GM23338 (cell line): ENCODE results near the gene GOSR2. TPM values are rescaled to one million over a fixed set of nuclear protein-coding genes. Genes with fewer than 3 reads are reported as not detected.

ENCODE experiments used
- ATAC-seq: fragments of 200-7000 bp; cut with Tn5 transposase; 3 replicates; pipeline ENCODE4 v1.9.1; 2020
- DNase-seq: peaks from one replicate; pipeline ENCODE4 v3.0.0-alpha.2; 2015; ENCODE audit warnings: low spot score
- H2AFZ ChIP-seq: fragments of 200-600 bp; sonication (generic); 2 replicates; pipeline ENCODE4 v1.8.0; 2016; ENCODE audit warnings: antibody characterized with exemption, mild to moderate bottlenecking, moderate library complexity
- H3F3A ChIP-seq: fragments of 200-600 bp; sonication (generic); replicated peaks from 2 replicates; pipeline ENCODE4 v1.8.0; 2017; ENCODE audit warnings: antibody characterized with exemption, mixed run types, low read depth
- H3K27ac ChIP-seq: fragments of 200-600 bp; sonication (generic); 2 replicates; pipeline ENCODE4 v1.6.1; 2016; ENCODE audit warnings: low read depth
- H3K27me3 ChIP-seq: fragments of 200-600 bp; sonication (generic); 2 replicates; pipeline ENCODE4 v1.8.0; 2016; ENCODE audit warnings: mild to moderate bottlenecking, mixed run types, moderate library complexity; ENCODE audit not compliant: insufficient read depth
- H3K36me3 ChIP-seq: fragments of 200-600 bp; sonication (generic); 2 replicates; pipeline ENCODE4 v1.8.0; 2016; ENCODE audit warnings: mild to moderate bottlenecking; ENCODE audit not compliant: insufficient read depth
- H3K4me1 ChIP-seq: fragments of 200-600 bp; sonication (generic); 2 replicates; pipeline ENCODE4 v1.8.0; 2016; ENCODE audit warnings: mild to moderate bottlenecking, moderate library complexity; ENCODE audit not compliant: insufficient read depth
- H3K4me2 ChIP-seq: fragments of 200-600 bp; sonication (generic); 2 replicates; pipeline ENCODE4 v1.7.1; 2017; ENCODE audit warnings: mixed run types
- H3K4me3 ChIP-seq: fragments of 200-600 bp; sonication (generic); 2 replicates; pipeline ENCODE4 v1.6.1; 2016; ENCODE audit warnings: mixed run types
- H3K79me2 ChIP-seq: fragments of 200-600 bp; sonication (generic); replicated peaks from 2 replicates; pipeline ENCODE4 v1.8.0; 2017; ENCODE audit warnings: mild to moderate bottlenecking; ENCODE audit not compliant: insufficient read depth
- H3K9me2 ChIP-seq: fragments of 200-600 bp; sonication (generic); 2 replicates; pipeline ENCODE4 v1.8.0; 2017; ENCODE audit not compliant: insufficient read depth
- H4K20me1 ChIP-seq: fragments of 200-600 bp; sonication (generic); replicated peaks from 2 replicates; pipeline ENCODE4 v1.8.0; 2017; ENCODE audit warnings: mild to moderate bottlenecking; ENCODE audit not compliant: insufficient read depth
- H3K27ac Mint-ChIP-seq: 2 replicates; pipeline ENCODE4 v1.8.0; 2020; ENCODE audit warnings: inconsistent platforms, mild to moderate bottlenecking, moderate library complexity, mixed read lengths
- H3K27me3 Mint-ChIP-seq: 3 replicates; pipeline ENCODE4 v1.8.0; 2022; ENCODE audit warnings: low read depth, mild to moderate bottlenecking, moderate library complexity, mixed read lengths, inconsistent platforms; ENCODE audit not compliant: insufficient read depth, poor library complexity
- H3K36me3 Mint-ChIP-seq: 3 replicates; pipeline ENCODE4 v1.8.0; 2021; ENCODE audit warnings: low read depth, mild to moderate bottlenecking, inconsistent platforms, moderate library complexity, mixed read lengths
- H3K4me1 Mint-ChIP-seq: 3 replicates; pipeline ENCODE4 v1.8.0; 2020; ENCODE audit warnings: mild to moderate bottlenecking, inconsistent platforms, mixed read lengths
- H3K4me3 Mint-ChIP-seq: 3 replicates; pipeline ENCODE4 v1.8.0; 2021; ENCODE audit warnings: moderate library complexity, mild to moderate bottlenecking, inconsistent platforms, mixed read lengths
- H3K9me3 Mint-ChIP-seq: 3 replicates; pipeline ENCODE4 v1.8.0; 2020; ENCODE audit warnings: moderate library complexity, mild to moderate bottlenecking, inconsistent platforms, mixed read lengths
- CREB1 ChIP-seq: fragments of 250-450 bp; sonication (Bioruptor Pico); IDR thresholded peaks from 2 replicates; pipeline ENCODE4 v1.5.0; 2020; ENCODE audit warnings: low read depth, mild to moderate bottlenecking, moderate library complexity
- EZH2 ChIP-seq: fragments of 200-600 bp; sonication (generic); IDR thresholded peaks from one replicate; pipeline ENCODE4 v1.8.0; 2017; ENCODE audit warnings: antibody characterized with exemption, mild to moderate bottlenecking, low read depth; ENCODE audit not compliant: unreplicated experiment
- EZH2phosphoT487 ChIP-seq: fragments of 200-600 bp; sonication (generic); IDR thresholded peaks from one replicate; pipeline ENCODE4 v1.8.1; 2018; ENCODE audit warnings: antibody characterized with exemption; ENCODE audit not compliant: unreplicated experiment
- JUNB ChIP-seq: IDR thresholded peaks from one replicate; pipeline ENCODE4 v1.6.1; 2016; ENCODE audit warnings: antibody characterized with exemption; ENCODE audit not compliant: unreplicated experiment
- NANOG ChIP-seq: IDR thresholded peaks from 2 replicates; pipeline ENCODE4 v1.6.1; 2016; ENCODE audit warnings: antibody characterized with exemption, borderline replicate concordance
- POLR2AphosphoS5 ChIP-seq: IDR thresholded peaks from 2 replicates; pipeline ENCODE4 v1.6.1; 2016; ENCODE audit warnings: antibody characterized with exemption, low read depth
- ZNF114 ChIP-seq: fragments of 250-450 bp; sonication (Bioruptor Pico); IDR thresholded peaks from 2 replicates; pipeline ENCODE4 v1.5.0; 2020; ENCODE audit warnings: mild to moderate bottlenecking, moderate library complexity
- ZNF331 ChIP-seq: fragments of 250-450 bp; sonication (Bioruptor Pico); IDR thresholded peaks from 2 replicates; pipeline ENCODE4 v1.5.0; 2020; ENCODE audit warnings: low read depth, mild to moderate bottlenecking, moderate library complexity
- polyA plus RNA-seq: library from polyadenylated mRNA; unstranded; fragments of >200 nt; fragmentation: Nextera tagmentation; extraction: Ambion mirVana; gene quantifications from 2 replicates; pipeline ENCODE4 v1.2.1, GENCODE V29; 2016
- total RNA-seq: library from RNA; depleted of rRNA; stranded (reverse); fragments of >200 nt; shearing (Covaris generic); gene quantifications from 2 replicates; pipeline ENCODE4 v1.2.3, GENCODE V29; 2014
- TF ChIP-seq, protein P1 (sequence below), 2 experiments: fragments of 200-600 bp in 1 of 2; sonication (generic) in 1 of 2; conservative IDR thresholded peaks; 2 replicates each; pipeline versions ENCODE4 v1.5.1 to v1.6.1; 2016 to 2017; ENCODE audit warnings: antibody characterized with exemption in 2 of 2, low read depth in 2 of 2, mild to moderate bottlenecking in 2 of 2, moderate library complexity in 1 of 2
- TF ChIP-seq, protein P2 (sequence below): fragments of 250-450 bp; sonication (Bioruptor Pico); IDR thresholded peaks from 2 replicates; pipeline ENCODE4 v1.5.0; 2020; ENCODE audit warnings: mild to moderate bottlenecking, moderate library complexity
- TF ChIP-seq, protein P3 (sequence below): IDR thresholded peaks from 2 replicates; pipeline ENCODE4 v1.6.1; 2016; ENCODE audit warnings: antibody characterized with exemption
- TF ChIP-seq, protein P4 (sequence below): IDR thresholded peaks from one replicate; pipeline ENCODE4 v1.6.1; 2018; ENCODE audit warnings: antibody characterized with exemption; ENCODE audit not compliant: unreplicated experiment

GOSR2 gene
- total and polyA plus RNA-seq, 2 experiments from 2014 or later = 33.2 to 36.2 TPM

DNA sequence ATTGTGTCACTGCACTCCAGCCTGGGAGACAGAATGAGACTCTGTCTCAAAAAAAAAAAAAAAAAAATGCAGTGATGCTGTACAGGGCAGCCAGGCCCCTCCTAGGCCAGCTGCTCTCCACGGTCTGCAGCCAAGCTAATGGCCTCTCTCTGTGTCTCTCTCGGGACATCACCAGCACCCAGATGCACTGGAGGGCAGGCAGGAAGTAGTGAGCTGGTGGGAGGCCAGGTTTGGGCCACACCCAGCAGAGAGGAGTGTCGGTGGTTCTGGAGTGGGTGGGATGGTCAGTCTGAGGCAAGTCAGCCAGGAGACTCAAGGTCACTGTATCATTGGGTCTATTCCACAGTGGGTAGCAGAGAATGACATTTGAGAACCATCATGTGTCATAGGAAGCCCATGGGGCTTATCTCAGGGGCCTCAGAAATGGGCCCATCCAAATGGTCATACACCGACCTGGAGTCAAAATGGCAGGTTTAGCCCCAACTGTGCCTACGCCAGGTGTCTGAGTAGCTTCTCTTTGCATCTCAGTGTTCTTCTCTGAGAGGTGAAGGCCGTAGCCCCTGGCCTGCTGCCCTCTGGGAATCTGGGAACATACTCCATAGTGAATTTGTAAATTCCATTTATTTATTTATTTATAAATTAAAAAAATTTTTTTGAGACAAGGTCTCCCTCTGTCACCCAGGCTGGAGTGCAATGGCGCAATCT is 48.9 kb upstream of the GOSR2 start:
- no peaks in the 10 kb centered on the region for H3K79me2 ChIP-seq
- no peak overlapping the region for H3K4me3 Mint-ChIP-seq

More for the DNA sequence above, 48.9 kb upstream of the GOSR2 start:
- H3K4me1 ChIP-seq = no peaks in the 10 kb centered on the region
- H3K9me2 ChIP-seq = no peaks in the 10 kb centered on the region
- Mint-ChIP-seq H3K9me3 (no peaks in the 10 kb centered on the region), H3K27ac (no peak overlapping the region), H3K36me3 (no peaks in the 10 kb centered on the region), H3K4me1 (no peaks in the 10 kb centered on the region), H3K27me3 (peaks cover 2% of the 10 kb centered on the region)
- H3K36me3 ChIP-seq = no peaks in the 10 kb centered on the region
- DNase-seq (no peak), ATAC-seq (no peak)
- no peaks in the 10 kb centered on the region for H3F3A ChIP-seq
- H3K4me3 ChIP-seq = no peak overlapping the region
- H2AFZ ChIP-seq = no peak overlapping the region
- no peak overlapping the region for H3K27ac ChIP-seq
- no peaks in the 10 kb centered on the region for H3K27me3 ChIP-seq
- H3K4me2 ChIP-seq = no peak overlapping the region
- H4K20me1 ChIP-seq = no peaks in the 10 kb centered on the region
- no peak for TF ChIP-seq JUNB
- no peak for TF ChIP-seq CREB1 (CRISPR knock-in tag)
- TF ChIP-seq, protein P1, sequence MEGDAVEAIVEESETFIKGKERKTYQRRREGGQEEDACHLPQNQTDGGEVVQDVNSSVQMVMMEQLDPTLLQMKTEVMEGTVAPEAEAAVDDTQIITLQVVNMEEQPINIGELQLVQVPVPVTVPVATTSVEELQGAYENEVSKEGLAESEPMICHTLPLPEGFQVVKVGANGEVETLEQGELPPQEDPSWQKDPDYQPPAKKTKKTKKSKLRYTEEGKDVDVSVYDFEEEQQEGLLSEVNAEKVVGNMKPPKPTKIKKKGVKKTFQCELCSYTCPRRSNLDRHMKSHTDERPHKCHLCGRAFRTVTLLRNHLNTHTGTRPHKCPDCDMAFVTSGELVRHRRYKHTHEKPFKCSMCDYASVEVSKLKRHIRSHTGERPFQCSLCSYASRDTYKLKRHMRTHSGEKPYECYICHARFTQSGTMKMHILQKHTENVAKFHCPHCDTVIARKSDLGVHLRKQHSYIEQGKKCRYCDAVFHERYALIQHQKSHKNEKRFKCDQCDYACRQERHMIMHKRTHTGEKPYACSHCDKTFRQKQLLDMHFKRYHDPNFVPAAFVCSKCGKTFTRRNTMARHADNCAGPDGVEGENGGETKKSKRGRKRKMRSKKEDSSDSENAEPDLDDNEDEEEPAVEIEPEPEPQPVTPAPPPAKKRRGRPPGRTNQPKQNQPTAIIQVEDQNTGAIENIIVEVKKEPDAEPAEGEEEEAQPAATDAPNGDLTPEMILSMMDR (conservative IDR thresholded peaks at IDR 0.05; ENCODE audit: low read depth in 2 of 2) = no peak
- TF ChIP-seq ZNF114 (CRISPR knock-in tag) = no peak
- TF ChIP-seq EZH2 = no peak
- TF ChIP-seq NANOG = no peak
- TF ChIP-seq, protein P2, sequence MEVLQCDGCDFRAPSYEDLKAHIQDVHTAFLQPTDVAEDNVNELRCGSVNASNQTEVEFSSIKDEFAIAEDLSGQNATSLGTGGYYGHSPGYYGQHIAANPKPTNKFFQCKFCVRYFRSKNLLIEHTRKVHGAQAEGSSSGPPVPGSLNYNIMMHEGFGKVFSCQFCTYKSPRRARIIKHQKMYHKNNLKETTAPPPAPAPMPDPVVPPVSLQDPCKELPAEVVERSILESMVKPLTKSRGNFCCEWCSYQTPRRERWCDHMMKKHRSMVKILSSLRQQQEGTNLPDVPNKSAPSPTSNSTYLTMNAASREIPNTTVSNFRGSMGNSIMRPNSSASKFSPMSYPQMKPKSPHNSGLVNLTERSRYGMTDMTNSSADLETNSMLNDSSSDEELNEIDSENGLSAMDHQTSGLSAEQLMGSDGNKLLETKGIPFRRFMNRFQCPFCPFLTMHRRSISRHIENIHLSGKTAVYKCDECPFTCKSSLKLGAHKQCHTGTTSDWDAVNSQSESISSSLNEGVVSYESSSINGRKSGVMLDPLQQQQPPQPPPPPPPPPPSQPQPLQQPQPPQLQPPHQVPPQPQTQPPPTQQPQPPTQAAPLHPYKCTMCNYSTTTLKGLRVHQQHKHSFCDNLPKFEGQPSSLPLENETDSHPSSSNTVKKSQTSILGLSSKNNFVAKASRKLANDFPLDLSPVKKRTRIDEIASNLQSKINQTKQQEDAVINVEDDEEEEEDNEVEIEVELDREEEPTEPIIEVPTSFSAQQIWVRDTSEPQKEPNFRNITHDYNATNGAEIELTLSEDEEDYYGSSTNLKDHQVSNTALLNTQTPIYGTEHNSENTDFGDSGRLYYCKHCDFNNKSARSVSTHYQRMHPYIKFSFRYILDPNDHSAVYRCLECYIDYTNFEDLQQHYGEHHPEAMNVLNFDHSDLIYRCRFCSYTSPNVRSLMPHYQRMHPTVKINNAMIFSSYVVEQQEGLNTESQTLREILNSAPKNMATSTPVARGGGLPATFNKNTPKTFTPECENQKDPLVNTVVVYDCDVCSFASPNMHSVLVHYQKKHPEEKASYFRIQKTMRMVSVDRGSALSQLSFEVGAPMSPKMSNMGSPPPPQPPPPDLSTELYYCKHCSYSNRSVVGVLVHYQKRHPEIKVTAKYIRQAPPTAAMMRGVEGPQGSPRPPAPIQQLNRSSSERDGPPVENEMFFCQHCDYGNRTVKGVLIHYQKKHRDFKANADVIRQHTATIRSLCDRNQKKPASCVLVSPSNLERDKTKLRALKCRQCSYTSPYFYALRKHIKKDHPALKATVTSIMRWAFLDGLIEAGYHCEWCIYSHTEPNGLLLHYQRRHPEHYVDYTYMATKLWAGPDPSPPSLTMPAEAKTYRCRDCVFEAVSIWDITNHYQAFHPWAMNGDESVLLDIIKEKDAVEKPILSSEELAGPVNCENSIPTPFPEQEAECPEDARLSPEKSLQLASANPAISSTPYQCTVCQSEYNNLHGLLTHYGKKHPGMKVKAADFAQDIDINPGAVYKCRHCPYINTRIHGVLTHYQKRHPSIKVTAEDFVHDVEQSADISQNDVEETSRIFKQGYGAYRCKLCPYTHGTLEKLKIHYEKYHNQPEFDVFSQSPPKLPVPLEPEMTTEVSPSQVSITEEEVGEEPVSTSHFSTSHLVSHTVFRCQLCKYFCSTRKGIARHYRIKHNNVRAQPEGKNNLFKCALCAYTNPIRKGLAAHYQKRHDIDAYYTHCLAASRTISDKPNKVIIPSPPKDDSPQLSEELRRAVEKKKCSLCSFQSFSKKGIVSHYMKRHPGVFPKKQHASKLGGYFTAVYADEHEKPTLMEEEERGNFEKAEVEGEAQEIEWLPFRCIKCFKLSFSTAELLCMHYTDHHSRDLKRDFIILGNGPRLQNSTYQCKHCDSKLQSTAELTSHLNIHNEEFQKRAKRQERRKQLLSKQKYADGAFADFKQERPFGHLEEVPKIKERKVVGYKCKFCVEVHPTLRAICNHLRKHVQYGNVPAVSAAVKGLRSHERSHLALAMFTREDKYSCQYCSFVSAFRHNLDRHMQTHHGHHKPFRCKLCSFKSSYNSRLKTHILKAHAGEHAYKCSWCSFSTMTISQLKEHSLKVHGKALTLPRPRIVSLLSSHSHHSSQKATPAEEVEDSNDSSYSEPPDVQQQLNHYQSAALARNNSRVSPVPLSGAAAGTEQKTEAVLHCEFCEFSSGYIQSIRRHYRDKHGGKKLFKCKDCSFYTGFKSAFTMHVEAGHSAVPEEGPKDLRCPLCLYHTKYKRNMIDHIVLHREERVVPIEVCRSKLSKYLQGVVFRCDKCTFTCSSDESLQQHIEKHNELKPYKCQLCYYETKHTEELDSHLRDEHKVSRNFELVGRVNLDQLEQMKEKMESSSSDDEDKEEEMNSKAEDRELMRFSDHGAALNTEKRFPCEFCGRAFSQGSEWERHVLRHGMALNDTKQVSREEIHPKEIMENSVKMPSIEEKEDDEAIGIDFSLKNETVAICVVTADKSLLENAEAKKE (CRISPR knock-in tag) = no peak
- no peak for TF ChIP-seq EZH2phosphoT487
- TF ChIP-seq ZNF331 = no peak
- TF ChIP-seq, protein P3, sequence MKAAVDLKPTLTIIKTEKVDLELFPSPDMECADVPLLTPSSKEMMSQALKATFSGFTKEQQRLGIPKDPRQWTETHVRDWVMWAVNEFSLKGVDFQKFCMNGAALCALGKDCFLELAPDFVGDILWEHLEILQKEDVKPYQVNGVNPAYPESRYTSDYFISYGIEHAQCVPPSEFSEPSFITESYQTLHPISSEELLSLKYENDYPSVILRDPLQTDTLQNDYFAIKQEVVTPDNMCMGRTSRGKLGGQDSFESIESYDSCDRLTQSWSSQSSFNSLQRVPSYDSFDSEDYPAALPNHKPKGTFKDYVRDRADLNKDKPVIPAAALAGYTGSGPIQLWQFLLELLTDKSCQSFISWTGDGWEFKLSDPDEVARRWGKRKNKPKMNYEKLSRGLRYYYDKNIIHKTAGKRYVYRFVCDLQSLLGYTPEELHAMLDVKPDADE = no peak
- no peak for TF ChIP-seq POLR2AphosphoS5
- TF ChIP-seq, protein P4, sequence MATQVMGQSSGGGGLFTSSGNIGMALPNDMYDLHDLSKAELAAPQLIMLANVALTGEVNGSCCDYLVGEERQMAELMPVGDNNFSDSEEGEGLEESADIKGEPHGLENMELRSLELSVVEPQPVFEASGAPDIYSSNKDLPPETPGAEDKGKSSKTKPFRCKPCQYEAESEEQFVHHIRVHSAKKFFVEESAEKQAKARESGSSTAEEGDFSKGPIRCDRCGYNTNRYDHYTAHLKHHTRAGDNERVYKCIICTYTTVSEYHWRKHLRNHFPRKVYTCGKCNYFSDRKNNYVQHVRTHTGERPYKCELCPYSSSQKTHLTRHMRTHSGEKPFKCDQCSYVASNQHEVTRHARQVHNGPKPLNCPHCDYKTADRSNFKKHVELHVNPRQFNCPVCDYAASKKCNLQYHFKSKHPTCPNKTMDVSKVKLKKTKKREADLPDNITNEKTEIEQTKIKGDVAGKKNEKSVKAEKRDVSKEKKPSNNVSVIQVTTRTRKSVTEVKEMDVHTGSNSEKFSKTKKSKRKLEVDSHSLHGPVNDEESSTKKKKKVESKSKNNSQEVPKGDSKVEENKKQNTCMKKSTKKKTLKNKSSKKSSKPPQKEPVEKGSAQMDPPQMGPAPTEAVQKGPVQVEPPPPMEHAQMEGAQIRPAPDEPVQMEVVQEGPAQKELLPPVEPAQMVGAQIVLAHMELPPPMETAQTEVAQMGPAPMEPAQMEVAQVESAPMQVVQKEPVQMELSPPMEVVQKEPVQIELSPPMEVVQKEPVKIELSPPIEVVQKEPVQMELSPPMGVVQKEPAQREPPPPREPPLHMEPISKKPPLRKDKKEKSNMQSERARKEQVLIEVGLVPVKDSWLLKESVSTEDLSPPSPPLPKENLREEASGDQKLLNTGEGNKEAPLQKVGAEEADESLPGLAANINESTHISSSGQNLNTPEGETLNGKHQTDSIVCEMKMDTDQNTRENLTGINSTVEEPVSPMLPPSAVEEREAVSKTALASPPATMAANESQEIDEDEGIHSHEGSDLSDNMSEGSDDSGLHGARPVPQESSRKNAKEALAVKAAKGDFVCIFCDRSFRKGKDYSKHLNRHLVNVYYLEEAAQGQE = no peak
